GM23248 (cell line): Measurements from ENCODE around the gene HAGHL.

Experiments used
- EZH2 ChIP-seq: fragments of 200-600 bp; sonication (generic); IDR thresholded peaks from 2 replicates; pipeline ENCODE4 v1.6.1; 2018; ENCODE audit warnings: antibody characterized with exemption, mild to moderate bottlenecking; ENCODE audit not compliant: insufficient read depth, poor library complexity, severe bottlenecking
- EZH2phosphoT487 ChIP-seq: fragments of 200-600 bp; sonication (generic); IDR thresholded peaks from 2 replicates; pipeline ENCODE4 v1.6.1; 2018; ENCODE audit warnings: antibody characterized with exemption, moderate library complexity, mild to moderate bottlenecking, low read depth; ENCODE audit not compliant: insufficient read depth

DNA sequence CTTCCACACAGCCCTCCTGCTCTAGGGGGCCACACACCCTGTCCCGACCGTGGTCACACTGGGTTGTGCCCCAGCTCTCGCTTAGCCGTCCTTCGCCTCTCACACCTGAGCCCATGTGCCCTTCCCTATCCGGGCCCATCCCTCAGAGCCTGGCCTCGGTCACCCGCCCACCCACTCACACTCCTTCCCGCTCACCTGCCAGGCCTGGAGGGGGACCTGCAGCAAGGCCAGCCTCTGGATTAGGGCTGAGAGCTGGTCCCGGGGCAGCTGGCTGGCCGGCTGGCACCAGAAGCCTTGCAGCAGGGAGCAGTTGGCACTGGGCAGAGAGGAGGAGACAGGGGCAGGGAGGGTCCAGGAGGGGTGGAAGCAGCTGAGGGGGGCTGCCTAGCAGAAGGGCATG lies 51.5 kb downstream of the HAGHL start:
- TF ChIP-seq EZH2 (no peak), EZH2phosphoT487 (no peak)
